Erythroblast (primary cell): Measurements from ENCODE around the gene MROH2A.

ENCODE experiments used
- GATA1 ChIP-seq: IDR thresholded peaks from 2 replicates; pipeline ENCODE4 v1.6.1; 2011; ENCODE audit warnings: low read depth, mild to moderate bottlenecking, control low read depth, low read length, moderate library complexity
- POLR2A ChIP-seq: IDR thresholded peaks from 2 replicates; pipeline ENCODE4 v1.6.1; 2011; ENCODE audit warnings: mild to moderate bottlenecking, low read length

DNA sequence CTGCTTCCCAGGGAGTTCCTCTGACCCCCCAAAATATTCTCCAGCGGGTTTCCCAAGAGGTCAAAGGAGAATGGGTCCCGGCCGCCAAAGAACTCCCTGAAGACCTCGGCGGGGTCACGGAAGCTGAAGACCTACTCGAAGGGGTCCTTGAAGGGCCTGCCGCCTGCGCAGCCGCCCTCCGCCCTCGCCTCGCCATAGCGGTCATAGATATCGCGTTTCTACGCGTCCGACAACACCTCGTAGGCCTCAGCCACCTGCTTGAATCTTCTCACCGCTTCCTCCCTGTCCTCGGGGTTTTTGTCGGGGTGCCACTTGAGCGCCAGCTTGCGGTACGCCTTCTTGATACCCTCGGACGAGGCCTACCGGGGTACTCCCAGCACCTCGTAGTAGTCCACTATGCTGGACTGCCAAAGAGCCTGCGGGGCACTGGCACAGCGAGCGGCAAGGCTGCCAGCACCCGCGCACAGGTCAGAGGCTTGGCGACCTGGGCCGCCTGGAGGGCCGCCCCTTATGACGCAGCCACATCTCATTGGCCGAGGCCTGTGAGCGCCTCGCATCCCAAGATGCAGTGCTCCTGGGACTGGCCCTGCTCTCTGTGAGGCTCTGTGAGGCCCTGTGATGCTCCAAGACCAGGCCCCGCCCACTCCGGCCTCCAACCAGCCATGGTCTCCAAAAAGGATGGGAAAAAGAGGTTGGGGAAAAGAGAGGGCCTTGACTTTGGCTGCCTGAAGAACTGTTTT, 23.1 kb upstream of the MROH2A start:
- TF ChIP-seq POLR2A (no peak), GATA1 (no peak)
